Dendritic cell treated with granulocyte-macrophage colony-stimulating factor and Interleukin-4, amounts not matched to agents 40 ng/mL and 50 ng/mL, for 4 days (primary cell): ENCODE results near the gene VEGFA.

Experiments used
- H3K27ac Mint-ChIP-seq: one replicate; pipeline ENCODE4 v1.8.0; 2022; ENCODE audit warnings: mild to moderate bottlenecking, mixed read lengths
- H3K27me3 Mint-ChIP-seq: one replicate; pipeline ENCODE4 v1.8.0; 2022; ENCODE audit warnings: mild to moderate bottlenecking, mixed read lengths
- H3K36me3 Mint-ChIP-seq: one replicate; pipeline ENCODE4 v1.8.0; 2022; ENCODE audit warnings: low read depth, mixed read lengths
- H3K4me1 Mint-ChIP-seq: one replicate; pipeline ENCODE4 v1.8.0; 2022; ENCODE audit warnings: low read depth, mixed read lengths
- H3K4me3 Mint-ChIP-seq: one replicate; pipeline ENCODE4 v1.8.0; 2022; ENCODE audit warnings: mild to moderate bottlenecking, moderate library complexity, mixed read lengths
- H3K9me3 Mint-ChIP-seq: one replicate; pipeline ENCODE4 v1.8.0; 2022; ENCODE audit warnings: mixed read lengths
- intact Hi-C: fragments of 100-400 bp; cut with micrococcal nuclease; formaldehyde crosslinking; loops from one replicate; pipeline ENCODE4 v1.15.0; 2022

The VEGFA gene

DNA sequence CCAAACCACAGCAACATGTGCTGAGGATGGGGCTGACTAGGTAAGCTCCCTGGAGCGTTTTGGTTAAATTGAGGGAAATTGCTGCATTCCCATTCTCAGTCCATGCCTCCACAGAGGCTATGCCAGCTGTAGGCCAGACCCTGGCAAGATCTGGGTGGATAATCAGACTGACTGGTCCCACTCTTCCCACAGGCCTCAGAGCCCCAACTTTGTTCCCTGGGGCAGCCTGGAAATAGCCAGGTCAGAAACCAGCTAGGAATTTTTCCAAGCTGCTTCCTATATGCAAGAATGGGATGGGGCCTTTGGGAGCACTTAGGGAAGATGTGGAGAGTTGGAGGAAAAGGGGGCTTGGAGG lies 1.5 kb upstream of the VEGFA start:
- Mint-ChIP-seq H3K36me3 (peaks cover 22% of the 10 kb centered on the region), H3K4me1 (peaks cover 37% of the 10 kb centered on the region), H3K27ac (no peak overlapping the region), H3K4me3 (no peak overlapping the region), H3K9me3 (no peaks in the 10 kb centered on the region), H3K27me3 (peaks cover 36% of the 10 kb centered on the region)
- intact Hi-C loops = no loop called here

- intact Hi-C loops = loop anchor here (1.0 kb wide), 3 partner anchors 182 to 310 kb away; no protein-coding TSS in a partner anchor
- Mint-ChIP-seq H3K36me3 (peaks cover 25% of the 10 kb centered on the region), H3K9me3 (no peaks in the 10 kb centered on the region), H3K27ac (peak overlapping the region; percentile 90), H3K4me3 (no peak overlapping the region), H3K27me3 (peaks cover 36% of the 10 kb centered on the region), H3K4me1 (peaks cover 38% of the 10 kb centered on the region)
Measured at GRCh38 chr6:43768983-43769525, 957 bp upstream of the VEGFA start.

GRCh38 chr6:43770372-43771209 lies 580 bp downstream of the VEGFA start:
- intact Hi-C loops = loop anchor here (5.0 kb wide), 2 partner anchors 67 to 287 kb away; no protein-coding TSS in a partner anchor
- Mint-ChIP-seq H3K27me3 (peaks cover 24% of the 10 kb centered on the region), H3K27ac (peak overlapping the region; percentile 90), H3K4me1 (peaks cover 54% of the 10 kb centered on the region), H3K36me3 (peaks cover 33% of the 10 kb centered on the region), H3K4me3 (peak overlapping the region; percentile 84), H3K9me3 (no peaks in the 10 kb centered on the region)

DNA sequence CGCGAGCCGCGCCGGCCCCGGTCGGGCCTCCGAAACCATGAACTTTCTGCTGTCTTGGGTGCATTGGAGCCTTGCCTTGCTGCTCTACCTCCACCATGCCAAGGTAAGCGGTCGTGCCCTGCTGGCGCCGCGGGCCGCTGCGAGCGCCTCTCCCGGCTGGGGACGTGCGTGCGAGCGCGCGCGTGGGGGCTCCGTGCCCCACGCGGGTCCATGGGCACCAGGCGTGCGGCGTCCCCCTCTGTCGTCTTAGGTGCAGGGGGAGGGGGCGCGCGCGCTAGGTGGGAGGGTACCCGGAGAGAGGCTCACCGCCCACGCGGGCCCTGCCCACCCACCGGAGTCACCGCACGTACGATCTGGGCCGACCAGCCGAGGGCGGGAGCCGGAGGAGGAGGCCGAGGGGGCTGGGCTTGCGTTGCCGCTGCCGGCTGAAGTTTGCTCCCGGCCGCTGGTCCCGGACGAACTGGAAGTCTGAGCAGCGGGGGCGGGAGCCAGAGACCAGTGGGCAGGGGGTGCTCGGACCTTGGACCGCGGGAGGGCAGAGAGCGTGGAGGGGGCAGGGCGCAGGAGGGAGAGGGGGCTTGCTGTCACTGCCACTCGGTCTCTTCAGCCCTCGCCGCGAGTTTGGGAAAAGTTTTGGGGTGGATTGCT lies 1.3 kb downstream of the VEGFA start:
- Mint-ChIP-seq H3K27ac (peak overlapping the region; percentile 90), H3K4me1 (peaks cover 61% of the 10 kb centered on the region), H3K27me3 (peaks cover 19% of the 10 kb centered on the region), H3K9me3 (no peaks in the 10 kb centered on the region), H3K36me3 (peaks cover 39% of the 10 kb centered on the region), H3K4me3 (peak overlapping the region; percentile 84)
- intact Hi-C loops = loop anchor here (5.0 kb wide), 2 partner anchors 66 to 286 kb away; no protein-coding TSS in a partner anchor

- H3K4me3 Mint-ChIP-seq = peak overlapping the region; percentile 84
- peak overlapping the region; percentile 90 for H3K27ac Mint-ChIP-seq
- no peaks in the 10 kb centered on the region for H3K9me3 Mint-ChIP-seq
- H3K4me1 Mint-ChIP-seq = peaks cover 65% of the 10 kb centered on the region
- intact Hi-C loops = loop anchor here (1.0 to 5.0 kb wide), 3 partner anchors 47 to 285 kb away; no protein-coding TSS in a partner anchor
- H3K36me3 Mint-ChIP-seq = peaks cover 47% of the 10 kb centered on the region
- H3K27me3 Mint-ChIP-seq = peaks cover 13% of the 10 kb centered on the region
Measured at GRCh38 chr6:43771858-43772680, 2.1 kb downstream of the VEGFA start.

GRCh38 chr6:43772681-43773049 lies 2.7 kb downstream of the VEGFA start:
- H3K27ac Mint-ChIP-seq = peak overlapping the region; percentile 90
- H3K27me3 Mint-ChIP-seq = peaks cover 11% of the 10 kb centered on the region
- peaks cover 65% of the 10 kb centered on the region for H3K4me1 Mint-ChIP-seq
- peaks cover 53% of the 10 kb centered on the region for H3K36me3 Mint-ChIP-seq
- intact Hi-C loops = loop anchor here (1.0 to 5.0 kb wide), 3 partner anchors 47 to 285 kb away; no protein-coding TSS in a partner anchor
- H3K4me3 Mint-ChIP-seq = peak overlapping the region; percentile 84
- no peaks in the 10 kb centered on the region for H3K9me3 Mint-ChIP-seq

- peaks cover 59% of the 10 kb centered on the region for H3K36me3 Mint-ChIP-seq
- H3K27ac Mint-ChIP-seq = peak overlapping the region; percentile 90
- peaks cover 65% of the 10 kb centered on the region for H3K4me1 Mint-ChIP-seq
- H3K27me3 Mint-ChIP-seq = peaks cover 11% of the 10 kb centered on the region
- intact Hi-C loops = loop anchor here (5.0 kb wide), 2 partner anchors 64 to 284 kb away; no protein-coding TSS in a partner anchor
- H3K4me3 Mint-ChIP-seq = peak overlapping the region; percentile 84
- H3K9me3 Mint-ChIP-seq = no peaks in the 10 kb centered on the region
Measured at GRCh38 chr6:43773050-43773979, 3.3 kb downstream of the VEGFA start.

- Mint-ChIP-seq H3K4me1 (peaks cover 62% of the 10 kb centered on the region), H3K36me3 (peaks cover 68% of the 10 kb centered on the region), H3K27me3 (peaks cover 4% of the 10 kb centered on the region), H3K4me3 (peak overlapping the region; percentile 62), H3K27ac (peak overlapping the region; percentile 90), H3K9me3 (no peaks in the 10 kb centered on the region)
- intact Hi-C loops = loop anchor here (1.0 to 5.0 kb wide), 3 partner anchors 63 to 283 kb away; no protein-coding TSS in a partner anchor
Measured at GRCh38 chr6:43773980-43774775, 4.2 kb downstream of the VEGFA start.

GRCh38 chr6:43774776-43775534 lies 4.9 kb downstream of the VEGFA start:
- H3K9me3 Mint-ChIP-seq = no peaks in the 10 kb centered on the region
- peak overlapping the region; percentile 51 for H3K27ac Mint-ChIP-seq
- H3K4me1 Mint-ChIP-seq = peaks cover 55% of the 10 kb centered on the region
- H3K36me3 Mint-ChIP-seq = peaks cover 76% of the 10 kb centered on the region
- intact Hi-C loops = loop anchor here (1.0 to 5.0 kb wide), 3 partner anchors 62 to 282 kb away; no protein-coding TSS in a partner anchor
- H3K27me3 Mint-ChIP-seq = peaks cover 2% of the 10 kb centered on the region
- peak overlapping the region; percentile 62 for H3K4me3 Mint-ChIP-seq

- intact Hi-C loops = no loop called here
- Mint-ChIP-seq H3K9me3 (no peaks in the 10 kb centered on the region), H3K4me1 (peaks cover 50% of the 10 kb centered on the region), H3K27me3 (peaks cover 2% of the 10 kb centered on the region), H3K27ac (peak overlapping the region; percentile 51), H3K36me3 (peaks cover 76% of the 10 kb centered on the region), H3K4me3 (no peak overlapping the region)
Measured at GRCh38 chr6:43775535-43775885, 5.5 kb downstream of the VEGFA start.

DNA sequence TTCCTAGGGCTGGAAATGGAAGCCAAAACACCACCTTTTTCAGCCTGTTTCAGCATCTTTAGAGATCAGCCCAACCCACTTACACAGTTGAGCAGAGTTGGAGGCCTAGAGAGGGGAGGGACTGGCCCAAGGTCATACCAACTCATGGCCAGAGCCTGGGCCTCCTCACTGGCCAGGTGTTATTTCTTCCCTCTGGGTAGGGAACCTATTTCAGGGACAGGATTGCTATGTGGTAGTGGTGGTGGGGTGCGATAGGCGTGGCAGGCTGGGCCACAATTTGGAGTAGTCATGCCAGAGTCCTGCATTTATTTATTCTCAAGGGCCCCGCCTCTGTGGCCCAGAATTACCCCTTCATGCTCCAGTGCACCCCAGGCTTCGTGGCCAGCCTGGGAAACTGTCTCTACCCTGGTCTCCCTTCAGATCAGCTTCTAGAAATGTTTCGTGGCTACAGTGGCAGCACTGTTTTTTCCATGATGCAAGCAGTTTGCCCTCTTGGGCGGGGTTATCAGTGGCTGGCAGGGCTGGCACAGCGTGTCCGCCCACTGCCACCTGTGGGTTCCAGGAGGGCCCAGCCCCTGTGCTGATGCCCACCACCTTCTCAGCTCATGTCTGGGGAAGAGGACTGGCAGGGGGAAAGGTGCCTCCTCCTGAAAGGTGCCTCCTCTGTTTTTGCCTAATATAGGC lies 6.2 kb downstream of the VEGFA start:
- Mint-ChIP-seq H3K36me3 (peaks cover 78% of the 10 kb centered on the region), H3K4me3 (no peak overlapping the region), H3K27me3 (peaks cover 2% of the 10 kb centered on the region), H3K9me3 (no peaks in the 10 kb centered on the region), H3K4me1 (peaks cover 49% of the 10 kb centered on the region), H3K27ac (no peak overlapping the region)
- intact Hi-C loops = no loop called here
